Sigmoid colon (tissue), 7 donors: ENCODE results near the gene FADS1. TPM values are rescaled to one million over a fixed set of nuclear protein-coding genes. Genes with fewer than 3 reads are reported as not detected.

Source experiments
- DNase-seq: peaks from one replicate; pipeline ENCODE4 v3.0.0-alpha.2; 2019
- H3K27ac ChIP-seq, 4 donors: fragments of 200-600 bp; sonication (generic); one replicate each; pipeline ENCODE4 v1.5.1; 2016 to 2019; ENCODE audit warnings: mild to moderate bottlenecking in 1 of 4
- H3K27me3 ChIP-seq, 3 donors: fragments of 200-600 bp; sonication (generic); one replicate each; pipeline ENCODE4 v1.5.1; 2019; ENCODE audit warnings: mild to moderate bottlenecking in 1 of 3
- H3K36me3 ChIP-seq, 4 donors: fragments of 200-600 bp; sonication (generic); one replicate each; pipeline ENCODE4 v1.5.1; 2016 to 2019
- H3K4me1 ChIP-seq, 4 donors: fragments of 200-600 bp; sonication (generic); one replicate each; pipeline ENCODE4 v1.5.1; 2017 to 2019
- H3K4me3 ChIP-seq, 4 donors: fragments of 200-600 bp; sonication (generic); one replicate each; pipeline ENCODE4 v1.5.1; 2017 to 2019; ENCODE audit warnings: mild to moderate bottlenecking in 2 of 4, moderate library complexity in 1 of 4
- H3K9me3 ChIP-seq, 4 donors: fragments of 200-600 bp in 3 of 4; sonication (generic) in 3 of 4; one replicate each; pipeline versions ENCODE4 v1.5.1 to v1.6.1; 2013 to 2019
- CTCF ChIP-seq, 4 experiments: fragments of 450-650 bp in 3 of 4; fragments of 200-600 bp in 1 of 4; IDR thresholded peaks; one replicate each; pipeline ENCODE4 v1.5.1; 2016 to 2019; ENCODE audit warnings: antibody characterized with exemption in 4 of 4, mild to moderate bottlenecking in 3 of 4, moderate library complexity in 2 of 4
- EP300 ChIP-seq, 4 donors: sonication (generic); formaldehyde crosslinking; IDR thresholded peaks; one replicate each; pipeline ENCODE4 v1.6.1; 2017; ENCODE audit warnings: antibody characterized with exemption in 4 of 4
- POLR2A ChIP-seq, 2 donors: fragments of 450-650 bp; IDR thresholded peaks; one replicate each; pipeline ENCODE4 v1.6.1; 2016; ENCODE audit warnings: antibody characterized with exemption in 2 of 2, mild to moderate bottlenecking in 2 of 2, moderate library complexity in 2 of 2
- POLR2AphosphoS5 ChIP-seq, 4 donors: sonication (generic); formaldehyde crosslinking; IDR thresholded peaks; one replicate each; pipeline ENCODE4 v1.6.1; 2017; ENCODE audit warnings: antibody characterized with exemption in 4 of 4
- WGBS, 2 donors: extraction: QIAGEN DNeasy Blood & Tissue Kit; methylation state at CpG; one replicate each; pipeline ENCODE4 v1.1.7; 2013; 5-methylcytosine and 5-hydroxymethylcytosine counted together
- intact Hi-C: fragments of 100-400 bp; cut with DNase I; formaldehyde crosslinking; loops from one replicate; pipeline ENCODE4 v1.15.1; 2023
- polyA plus RNA-seq, 3 donors: library from polyadenylated mRNA; stranded (reverse); fragments of 200-250 nt; gene quantifications; one replicate each; pipeline ENCODE4 v1.2.3, GENCODE V29; 2013
- total RNA-seq, 4 donors: library from RNA; depleted of rRNA; stranded (reverse); fragments of >200 nt; gene quantifications; one replicate each; pipeline ENCODE4 v1.1.0, GENCODE V29; 2016
- donor health status: healthy with polysubstance abuse.
- donor health status: Bipolar disorder and iron deficiency.
- donor health status: healthy.

FADS1 gene
- 10 to 100 TPM; 11.8 to 17.7 (median 16.6) TPM for total RNA-seq
- polyA plus RNA-seq = 10 to 100 TPM in 1 of 3 donors, 1 to 10 TPM in 2; 1.2 to 12.6 (median 2.1) TPM

GRCh38 chr11:61816736-61817455, at the start of gene FADS1:
FADS1 (minus strand) TSS chr11:61817003; CDS start chr11:61816929, 74 bp downstream.
- peaks cover 0 to 22% (median 16%) of the 10 kb centered on the region in 4 donors for H3K4me1 ChIP-seq
- WGBS, 2 donors = 1% methylated on average over 73 of the region's 73 CpGs

GRCh38 chr11:61866231-61866957, 49.6 kb upstream of the FADS1 start:
- peaks cover 0 to 48% (median 0%) of the 10 kb centered on the region in 4 donors for H3K36me3 ChIP-seq
- intact Hi-C loops = no loop called here
- H3K27ac ChIP-seq = no peak overlapping the region

More at GRCh38 chr11:61816736-61817455, at the start of gene FADS1:
- H3K9me3 ChIP-seq = no peaks in the 10 kb centered on the region
- peak within 1 kb of the TSS; percentile 53 to 77 (median 65) for H3K4me3 ChIP-seq
- intact Hi-C loops = loop anchor here (5.0 kb wide), 1 partner anchor 75 kb away; the partner anchor contains the start of gene FADS3
- H3K27ac ChIP-seq = peak within 1 kb of the TSS; percentile 90 to 95 (median 94)
- peak; percentile 96 for DNase-seq
- H3K27me3 ChIP-seq = no peaks in the 10 kb centered on the region
- peak in 1 of 2 donors; percentile 6 for TF ChIP-seq POLR2A (IDR thresholded peaks at IDR 0.05)
- TF ChIP-seq EP300 (IDR thresholded peaks at IDR 0.05) = peak in 2 of 4 donors; percentile 25 to 29
- peak in 2 of 4 experiments; percentile 32 to 48 for TF ChIP-seq CTCF (IDR thresholded peaks at IDR 0.05)
- TF ChIP-seq POLR2AphosphoS5 (IDR thresholded peaks at IDR 0.05) = peak; percentile 39 to 83 (median 68)
- peaks cover 0 to 10% (median 2%) of the 10 kb centered on the region in 4 donors for H3K36me3 ChIP-seq

GRCh38 chr11:61864814-61865775, 48.3 kb upstream of the FADS1 start:
- 91 to 94% methylated on average over 20 of the region's 20 CpGs for WGBS, 2 donors
- Histone ChIP-seq H3K4me3 (no peak overlapping the region), H3K27ac (no peak overlapping the region), H3K36me3 (peaks cover 0 to 52% (median 0%) of the 10 kb centered on the region in 4 donors), H3K9me3 (no peaks in the 10 kb centered on the region), H3K27me3 (no peaks in the 10 kb centered on the region), H3K4me1 (peaks cover 0 to 5% (median 0%) of the 10 kb centered on the region in 4 donors)
- DNase-seq = no peak
- TF ChIP-seq POLR2AphosphoS5 (IDR thresholded peaks at IDR 0.05) = no peak
- no peak for TF ChIP-seq POLR2A (IDR thresholded peaks at IDR 0.05)
- no peak for TF ChIP-seq CTCF (IDR thresholded peaks at IDR 0.05)
- no peak for TF ChIP-seq EP300 (IDR thresholded peaks at IDR 0.05)
- intact Hi-C loops = no loop called here

More at GRCh38 chr11:61866231-61866957, 49.6 kb upstream of the FADS1 start:
- DNase-seq = no peak
- Histone ChIP-seq H3K4me3 (no peak overlapping the region), H3K9me3 (no peaks in the 10 kb centered on the region), H3K4me1 (peaks cover 0 to 6% (median 3%) of the 10 kb centered on the region in 4 donors), H3K27me3 (no peaks in the 10 kb centered on the region)
- 78 to 81% methylated on average over 18 of the region's 18 CpGs for WGBS, 2 donors
- TF ChIP-seq EP300 (IDR thresholded peaks at IDR 0.05) (no peak), CTCF (IDR thresholded peaks at IDR 0.05) (no peak), POLR2AphosphoS5 (IDR thresholded peaks at IDR 0.05) (no peak), POLR2A (IDR thresholded peaks at IDR 0.05) (no peak)

- TF ChIP-seq POLR2A (IDR thresholded peaks at IDR 0.05) (no peak), EP300 (IDR thresholded peaks at IDR 0.05) (no peak), POLR2AphosphoS5 (IDR thresholded peaks at IDR 0.05) (no peak), CTCF (IDR thresholded peaks at IDR 0.05) (no peak)
- Histone ChIP-seq H3K27ac (no peak overlapping the region), H3K36me3 (peaks cover 0 to 65% (median 2%) of the 10 kb centered on the region in 4 donors), H3K9me3 (no peaks in the 10 kb centered on the region), H3K4me1 (peaks cover 0 to 8% (median 0%) of the 10 kb centered on the region in 4 donors), H3K27me3 (no peaks in the 10 kb centered on the region), H3K4me3 (no peak overlapping the region)
- DNase-seq = no peak
- intact Hi-C loops = no loop called here
- WGBS, 2 donors = 91 to 94% methylated on average over 13 of the region's 13 CpGs
Measured at GRCh38 chr11:61863548-61864081, 46.8 kb upstream of the FADS1 start.
